HEK293 (cell line): ENCODE measurements around the gene ZNF423.
A peak's percentile ranks its signal among the peaks of the same experiment; 100 is the strongest.

Source experiments
- CTCF ChIA-PET: fragments of 350-600 bp; formaldehyde crosslinking; extraction: SDS; loops from one replicate; lab custom pipeline; 2021; ENCODE audit warnings: antibody characterized with exemption; lab: Yijun Ruan, JAX
- POLR2A ChIA-PET: fragments of 300-600 bp; formaldehyde crosslinking; extraction: SDS; loops from one replicate; lab custom pipeline; 2020; ENCODE audit warnings: antibody characterized with exemption, inconsistent platforms; lab: Yijun Ruan, JAX
- H3K27ac ChIP-seq: fragments of 200-500 bp; sonication (Bioruptor generic); 2 replicates; pipeline ENCODE4 v1.5.1; 2014; ENCODE audit warnings: low read depth, low read length, control low read depth, inconsistent platforms; ENCODE audit errors: extremely low read depth
- H3K36me3 ChIP-seq, 2 experiments: fragments of 200-500 bp in 1 of 2; sonication (Bioruptor generic) in 1 of 2; 1 replicate in 1 of 2; 2 replicates in 1 of 2; pipeline ENCODE4 v1.5.1; 2014 to 2017; ENCODE audit warnings: inconsistent platforms in 2 of 2, low read length in 2 of 2; ENCODE audit not compliant: control insufficient read depth in 2 of 2, insufficient read depth in 1 of 2
- H3K4me1 ChIP-seq: fragments of 200-500 bp; sonication (Bioruptor generic); 2 replicates; pipeline ENCODE4 v1.5.1; 2014; ENCODE audit warnings: mild to moderate bottlenecking, low read length, inconsistent platforms; ENCODE audit not compliant: control insufficient read depth, insufficient read depth
- H3K4me3 ChIP-seq: 2 replicates; pipeline ENCODE4 v1.5.1; 2011; ENCODE audit warnings: low read depth, mild to moderate bottlenecking, control low read depth, low read length, moderate library complexity
- H3K9me3 ChIP-seq: fragments of 200-500 bp; sonication (Bioruptor generic); 2 replicates; pipeline ENCODE4 v1.5.1; 2014; ENCODE audit warnings: low read depth, low read length, inconsistent platforms; ENCODE audit not compliant: control insufficient read depth, insufficient read depth
- BCL11A ChIP-seq: fragments of 450-650 bp; formaldehyde crosslinking; IDR thresholded peaks from 2 replicates; pipeline ENCODE4 v1.5.1; 2016; ENCODE audit warnings: low read depth, missing biosample characterization, missing genetic modification characterization
- KLF16 ChIP-seq: fragments of 450-650 bp; formaldehyde crosslinking; IDR thresholded peaks from 2 replicates; pipeline ENCODE4 v1.5.1; 2017; ENCODE audit warnings: missing biosample characterization, missing genetic modification characterization
- KLF17 ChIP-seq: fragments of 450-650 bp; formaldehyde crosslinking; IDR thresholded peaks from 2 replicates; pipeline ENCODE4 v1.5.1; 2016; ENCODE audit warnings: missing biosample characterization, missing genetic modification characterization
- RBAK ChIP-seq: fragments of 450-650 bp; formaldehyde crosslinking; IDR thresholded peaks from 2 replicates; pipeline ENCODE4 v1.5.1; 2016; ENCODE audit warnings: missing biosample characterization, missing genetic modification characterization
- REST ChIP-seq: fragments of 450-650 bp; formaldehyde crosslinking; IDR thresholded peaks from 2 replicates; pipeline ENCODE4 v1.5.1; 2016; ENCODE audit warnings: missing biosample characterization, missing genetic modification characterization
- TSHZ1 ChIP-seq: fragments of 450-650 bp; formaldehyde crosslinking; IDR thresholded peaks from 2 replicates; pipeline ENCODE4 v1.5.1; 2016; ENCODE audit warnings: missing biosample characterization, missing genetic modification characterization, borderline replicate concordance
- ZBTB48 ChIP-seq: fragments of 450-650 bp; formaldehyde crosslinking; IDR thresholded peaks from 2 replicates; pipeline ENCODE4 v1.5.1; 2016; ENCODE audit warnings: missing biosample characterization, missing genetic modification characterization
- ZFHX2 ChIP-seq: fragments of 450-650 bp; formaldehyde crosslinking; conservative IDR thresholded peaks from 2 replicates; pipeline ENCODE4 v1.5.1; 2016; ENCODE audit warnings: missing biosample characterization, missing genetic modification characterization
- ZNF157 ChIP-seq: fragments of 450-650 bp; formaldehyde crosslinking; IDR thresholded peaks from 2 replicates; pipeline ENCODE4 v1.5.1; 2016; ENCODE audit warnings: missing biosample characterization, missing genetic modification characterization
- ZNF19 ChIP-seq: fragments of 450-650 bp; formaldehyde crosslinking; IDR thresholded peaks from 2 replicates; pipeline ENCODE4; 2016; ENCODE audit warnings: missing biosample characterization, missing genetic modification characterization, low read depth
- ZNF211 ChIP-seq: fragments of 450-650 bp; formaldehyde crosslinking; IDR thresholded peaks from 2 replicates; pipeline ENCODE4 v1.5.1; 2016; ENCODE audit warnings: low read depth, missing biosample characterization, missing genetic modification characterization
- ZNF280D ChIP-seq: fragments of 450-650 bp; formaldehyde crosslinking; IDR thresholded peaks from 2 replicates; pipeline ENCODE4 v1.5.1; 2016; ENCODE audit warnings: missing biosample characterization, missing genetic modification characterization
- ZNF501 ChIP-seq: fragments of 450-650 bp; formaldehyde crosslinking; IDR thresholded peaks from 2 replicates; pipeline ENCODE4 v1.5.1; 2016; ENCODE audit warnings: missing biosample characterization, missing genetic modification characterization
- ZNF623 ChIP-seq: fragments of 450-650 bp; formaldehyde crosslinking; IDR thresholded peaks from 2 replicates; pipeline ENCODE4 v1.5.1; 2016; ENCODE audit warnings: missing biosample characterization, missing genetic modification characterization
- ZNF664 ChIP-seq: fragments of 450-650 bp; formaldehyde crosslinking; IDR thresholded peaks from 2 replicates; pipeline ENCODE4 v1.5.1; 2016; ENCODE audit warnings: missing biosample characterization, missing genetic modification characterization
- ZNF747 ChIP-seq: fragments of 450-650 bp; formaldehyde crosslinking; IDR thresholded peaks from 2 replicates; pipeline ENCODE4 v1.5.1; 2016; ENCODE audit warnings: missing biosample characterization, missing genetic modification characterization
- ZNF776 ChIP-seq: fragments of 450-650 bp; formaldehyde crosslinking; IDR thresholded peaks from 2 replicates; pipeline ENCODE4 v1.5.0; 2017; ENCODE audit warnings: missing biosample characterization, missing genetic modification characterization, borderline replicate concordance
- ZNF830 ChIP-seq: fragments of 450-650 bp; IDR thresholded peaks from 2 replicates; pipeline ENCODE4 v1.5.0; 2018; ENCODE audit warnings: missing biosample characterization, missing genetic modification characterization, low read depth, mild to moderate bottlenecking, moderate library complexity
- ZSCAN5A ChIP-seq: fragments of 450-650 bp; formaldehyde crosslinking; IDR thresholded peaks from 2 replicates; pipeline ENCODE4 v1.5.1; 2016; ENCODE audit warnings: missing biosample characterization, missing genetic modification characterization
- ZXDB ChIP-seq: fragments of 450-650 bp; formaldehyde crosslinking; IDR thresholded peaks from 2 replicates; pipeline ENCODE4 v1.5.1; 2016; ENCODE audit warnings: missing biosample characterization, missing genetic modification characterization

The ZNF423 gene

GRCh38 chr16:49830873-49831272 is 25.0 kb downstream of the ZNF423 start (continued):
- no peak for TF ChIP-seq ZNF776

- Histone ChIP-seq H3K4me1 (no peaks in the 10 kb centered on the region), H3K27ac (no peak overlapping the region), H3K4me3 (no peak overlapping the region), H3K9me3 (no peaks in the 10 kb centered on the region), H3K36me3 (no peaks in the 10 kb centered on the region)
- TF ChIP-seq ZFHX2 (peak; percentile 33), ZNF747 (tag by site-specific recombination) (no peak), ZNF280D (tag by site-specific recombination) (no peak), ZNF157 (tag by site-specific recombination) (peak; percentile 93)
- ChIA-PET POLR2A (no interaction called here), CTCF (no interaction called here)
These were observed 27.2 kb downstream of the ZNF423 start for GRCh38 chr16:49828533-49829267.

DNA sequence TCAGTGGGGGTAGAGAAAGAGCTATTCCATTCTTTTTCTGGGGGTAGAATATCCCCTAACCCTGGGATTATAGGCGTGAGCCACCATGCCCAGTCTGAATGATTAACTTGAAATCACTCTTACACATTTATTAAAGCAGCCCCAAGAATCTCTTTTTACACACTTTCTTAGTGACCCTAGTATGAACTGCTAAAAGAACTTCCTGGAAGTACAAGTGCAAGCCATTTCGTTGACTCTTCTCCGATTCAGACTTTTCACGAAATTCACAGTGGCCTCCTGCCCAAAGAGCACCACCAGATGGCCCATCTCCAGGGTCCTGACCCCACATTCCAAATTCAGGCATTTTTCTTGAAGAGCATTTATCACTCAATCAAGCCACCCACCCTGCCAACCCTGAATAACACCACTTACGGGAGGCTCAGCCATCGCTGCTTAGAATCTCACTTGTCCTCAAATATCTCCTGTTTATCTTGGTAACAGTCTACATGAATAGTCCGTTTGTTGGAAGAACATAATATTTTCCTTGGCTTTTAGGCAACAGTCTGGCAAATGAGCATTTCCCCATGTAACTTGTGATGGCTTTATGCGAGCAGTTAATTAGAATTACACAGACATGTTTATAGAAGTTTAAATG is 28.0 kb downstream of the ZNF423 start:
- H3K4me1 ChIP-seq, result no peaks in the 10 kb centered on the region
- CTCF ChIA-PET, result no interaction called here
- no peak overlapping the region for H3K27ac ChIP-seq
- POLR2A ChIA-PET, result no interaction called here
- no peak overlapping the region for H3K4me3 ChIP-seq
- no peaks in the 10 kb centered on the region for H3K36me3 ChIP-seq
- H3K9me3 ChIP-seq, result no peaks in the 10 kb centered on the region
- no peak for TF ChIP-seq RBAK (tag by site-specific recombination)
- TF ChIP-seq ZNF501 (tag by site-specific recombination), result no peak
- TF ChIP-seq ZBTB48 (tag by site-specific recombination), result no peak
- TF ChIP-seq REST (tag by site-specific recombination), result no peak
- TF ChIP-seq ZXDB (tag by site-specific recombination), result no peak
- no peak for TF ChIP-seq ZSCAN5A (tag by site-specific recombination)
- no peak for TF ChIP-seq ZNF19
- TF ChIP-seq KLF17 (tag by site-specific recombination), result no peak
- TF ChIP-seq ZNF664 (tag by site-specific recombination), result no peak
- TF ChIP-seq BCL11A, result no peak
- no peak for TF ChIP-seq ZNF623 (tag by site-specific recombination)
- TF ChIP-seq ZNF830, result no peak
- TF ChIP-seq ZNF211, result no peak
- TF ChIP-seq KLF16 (tag by site-specific recombination), result no peak
- TF ChIP-seq TSHZ1 (tag by site-specific recombination), result no peak
